HG03139 (cell line): ENCODE measurements around the gene RBM38.
"Not testable (repeated sequence)": the region's sequence is repeated elsewhere in the genome, so short reads cannot be mapped to it uniquely, and the experiment has no call there.

Experiments
- ATAC-seq: cut with Tn5 transposase; IDR thresholded peaks from one replicate; pipeline ENCODE4 v1.9.1; 2021; ENCODE audit not compliant: unreplicated experiment

RBM38 gene

GRCh38 chr20:57416296-57417022 lies 25.3 kb downstream of the RBM38 start:
- no peak for ATAC-seq

- ATAC-seq, result no peak
Measured at GRCh38 chr20:57417051-57417689, 26.0 kb downstream of the RBM38 start.

GRCh38 chr20:57417830-57418780 lies 26.9 kb downstream of the RBM38 start:
- ATAC-seq, result no peak

- ATAC-seq, result not testable (repeated sequence)
Measured at GRCh38 chr20:57419479-57419878, 28.3 kb downstream of the RBM38 start.

GRCh38 chr20:57420571-57421252 lies 29.5 kb downstream of the RBM38 start:
- ATAC-seq, result no peak

- no peak for ATAC-seq
Measured at GRCh38 chr20:57421253-57422220, 30.3 kb downstream of the RBM38 start.

GRCh38 chr20:57422254-57422653 lies 31.1 kb downstream of the RBM38 start:
- ATAC-seq, result no peak

GRCh38 chr20:57425150-57426013 lies 34.2 kb downstream of the RBM38 start:
- no peak for ATAC-seq

GRCh38 chr20:57426271-57426689 lies 35.1 kb downstream of the RBM38 start:
- no peak for ATAC-seq

GRCh38 chr20:57426831-57427230 lies 35.6 kb downstream of the RBM38 start:
- no peak for ATAC-seq

GRCh38 chr20:57428324-57429158 lies 37.3 kb downstream of the RBM38 start:
- no peak for ATAC-seq

- ATAC-seq, result no peak
Measured at GRCh38 chr20:57429159-57429496, 37.9 kb downstream of the RBM38 start.

- ATAC-seq, result no peak
Measured at GRCh38 chr20:57429580-57430200, 38.5 kb downstream of the RBM38 start.

- not testable (repeated sequence) for ATAC-seq
Measured at GRCh38 chr20:57430201-57430596, 39.0 kb downstream of the RBM38 start.

- ATAC-seq, result no peak
Measured at GRCh38 chr20:57431539-57431835, 40.3 kb downstream of the RBM38 start.

- ATAC-seq, result no peak
Measured at GRCh38 chr20:57432480-57432861, 41.3 kb downstream of the RBM38 start.

- ATAC-seq, result peak; percentile 90
Measured at GRCh38 chr20:57432862-57433491, 41.8 kb downstream of the RBM38 start.
